Measurements from ENCODE around the gene KRT222.
A peak's percentile ranks its signal among the peaks of the same experiment; 100 is the strongest.

The KRT222 gene

DNA sequence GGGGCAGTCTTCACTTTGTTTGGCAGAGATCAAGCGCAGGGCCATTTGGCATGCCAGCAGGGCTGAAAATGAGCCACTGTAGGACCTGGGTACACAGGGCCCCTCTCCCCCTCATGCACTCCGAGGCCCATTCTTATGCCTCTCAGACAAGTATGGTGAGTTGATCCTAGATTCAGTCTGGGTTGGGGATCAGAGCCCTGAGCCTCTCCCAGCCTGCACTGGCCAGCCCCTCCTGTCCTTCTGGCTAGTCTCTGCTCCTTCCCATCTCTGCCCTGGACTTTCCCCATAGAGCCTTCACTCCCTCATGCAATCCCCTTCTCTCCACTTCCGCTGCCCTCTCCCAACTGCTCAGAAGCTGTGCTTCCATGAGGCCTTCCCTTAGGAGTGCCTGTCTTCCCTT is 48.4 kb downstream of the KRT222 start:
- TF ChIP-seq, protein P1, sequence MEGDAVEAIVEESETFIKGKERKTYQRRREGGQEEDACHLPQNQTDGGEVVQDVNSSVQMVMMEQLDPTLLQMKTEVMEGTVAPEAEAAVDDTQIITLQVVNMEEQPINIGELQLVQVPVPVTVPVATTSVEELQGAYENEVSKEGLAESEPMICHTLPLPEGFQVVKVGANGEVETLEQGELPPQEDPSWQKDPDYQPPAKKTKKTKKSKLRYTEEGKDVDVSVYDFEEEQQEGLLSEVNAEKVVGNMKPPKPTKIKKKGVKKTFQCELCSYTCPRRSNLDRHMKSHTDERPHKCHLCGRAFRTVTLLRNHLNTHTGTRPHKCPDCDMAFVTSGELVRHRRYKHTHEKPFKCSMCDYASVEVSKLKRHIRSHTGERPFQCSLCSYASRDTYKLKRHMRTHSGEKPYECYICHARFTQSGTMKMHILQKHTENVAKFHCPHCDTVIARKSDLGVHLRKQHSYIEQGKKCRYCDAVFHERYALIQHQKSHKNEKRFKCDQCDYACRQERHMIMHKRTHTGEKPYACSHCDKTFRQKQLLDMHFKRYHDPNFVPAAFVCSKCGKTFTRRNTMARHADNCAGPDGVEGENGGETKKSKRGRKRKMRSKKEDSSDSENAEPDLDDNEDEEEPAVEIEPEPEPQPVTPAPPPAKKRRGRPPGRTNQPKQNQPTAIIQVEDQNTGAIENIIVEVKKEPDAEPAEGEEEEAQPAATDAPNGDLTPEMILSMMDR (IDR thresholded peaks at IDR 0.05) = no peak
- TF ChIP-seq ZFX (IDR thresholded peaks at IDR 0.05; ENCODE audit: borderline replicate concordance) = no peak
- no peak overlapping the region for H3K27ac ChIP-seq

DNA sequence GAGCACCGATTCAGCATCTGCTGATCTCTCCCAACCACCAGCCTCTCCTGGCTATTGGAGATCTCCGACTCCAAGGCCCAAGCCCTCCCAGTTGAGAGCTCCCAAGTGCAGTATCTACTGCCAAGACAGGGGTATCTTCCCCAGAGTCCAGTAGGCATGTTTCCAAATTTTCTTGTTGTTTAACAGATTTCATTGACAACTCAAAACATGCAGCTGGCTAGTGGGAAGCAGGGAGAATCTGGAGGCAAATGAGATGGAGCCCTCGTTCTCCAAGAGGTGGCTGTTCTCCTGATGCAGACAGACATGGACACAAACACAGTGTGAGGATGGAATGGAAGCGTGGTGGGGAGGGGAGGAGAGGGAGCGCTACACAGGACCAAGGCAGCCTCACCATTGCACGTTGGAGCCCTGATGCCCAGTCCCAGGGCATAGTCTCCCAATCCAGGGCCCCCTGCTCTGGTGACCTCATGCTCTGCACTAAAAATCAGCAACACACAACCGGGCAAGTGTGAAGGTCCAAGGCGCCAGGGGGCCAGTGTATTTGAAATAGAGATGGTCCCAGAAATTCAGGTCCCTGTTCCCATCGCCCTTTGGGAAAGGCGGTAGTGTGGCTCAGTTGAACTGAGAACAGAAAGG is 49.0 kb downstream of the KRT222 start:
- H3K27ac ChIP-seq = no peak overlapping the region
- TF ChIP-seq, protein P1 (IDR thresholded peaks at IDR 0.05) = peak; percentile 50
- no peak for TF ChIP-seq ZFX (IDR thresholded peaks at IDR 0.05; ENCODE audit: borderline replicate concordance)

DNA sequence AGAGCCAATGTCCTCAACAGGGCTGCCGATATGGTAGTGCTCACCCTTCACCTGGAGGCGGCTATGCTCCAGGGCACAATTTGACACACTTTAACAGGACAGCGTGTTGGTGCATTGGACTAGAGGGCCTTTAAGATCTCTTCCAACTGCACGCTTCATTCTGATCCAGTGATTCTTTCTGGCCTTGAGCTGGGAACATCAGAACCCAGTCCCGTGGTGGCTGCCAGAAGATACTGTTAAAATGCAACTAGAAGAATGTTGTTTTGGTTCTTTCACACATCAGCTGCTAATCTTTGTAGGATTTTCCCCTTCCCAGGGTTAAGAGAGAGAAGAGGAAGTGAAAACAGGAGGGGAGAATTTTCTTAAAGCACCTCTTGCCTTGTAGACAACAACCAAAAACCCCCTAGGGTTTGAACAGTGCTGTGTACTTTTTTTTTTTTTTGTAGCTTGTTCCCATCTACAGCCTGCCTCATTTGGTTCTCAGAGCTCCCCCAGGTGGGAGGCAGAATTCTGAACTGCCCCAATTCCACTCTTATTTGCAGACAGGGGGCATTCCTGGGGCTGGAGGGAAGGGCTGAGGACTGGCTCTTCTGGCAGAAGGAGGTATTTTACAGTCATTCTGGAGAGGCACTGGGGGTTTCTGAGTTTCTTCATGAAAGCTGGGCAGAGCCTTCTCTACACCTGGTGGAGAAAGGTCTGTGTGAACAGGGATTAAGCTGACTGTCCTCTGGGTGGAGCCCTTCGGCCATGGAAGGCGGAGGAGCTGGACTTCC is 49.7 kb downstream of the KRT222 start:
- TF ChIP-seq, protein P1 (IDR thresholded peaks at IDR 0.05) = peak; percentile 76
- no peak for TF ChIP-seq ZFX (IDR thresholded peaks at IDR 0.05; ENCODE audit: borderline replicate concordance)
- no peak overlapping the region for H3K27ac ChIP-seq

DNA sequence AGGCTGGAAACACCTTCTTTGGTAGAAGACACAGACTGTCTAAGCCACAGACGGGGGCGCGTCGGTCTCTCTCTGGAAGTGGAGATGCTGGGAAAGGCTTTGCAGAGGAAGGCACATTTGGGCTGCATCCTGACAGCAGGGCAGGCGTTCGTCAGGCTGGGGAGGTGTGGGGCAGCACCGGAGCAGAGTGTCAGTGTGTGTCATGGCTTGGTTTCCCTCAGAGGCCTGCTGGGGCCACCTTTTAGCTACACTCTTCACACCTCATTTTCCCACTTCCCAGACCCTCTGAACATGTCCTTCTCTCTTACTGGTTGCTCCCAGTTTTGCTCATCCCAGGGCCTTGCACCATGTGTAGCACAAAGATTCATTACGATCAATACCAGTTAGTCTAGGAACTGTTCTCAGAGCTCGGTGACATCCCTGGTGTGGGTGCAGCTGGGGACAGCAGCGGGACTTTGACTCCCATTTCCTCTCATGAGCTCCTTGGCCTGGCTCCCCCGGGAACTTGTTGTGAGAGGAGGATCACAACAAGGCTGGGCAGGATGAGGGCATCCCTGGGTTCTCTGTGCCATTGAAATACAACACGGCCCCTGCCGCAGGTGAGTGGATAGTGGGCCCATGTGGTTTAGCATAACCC is 50.4 kb downstream of the KRT222 start:
- H3K27ac ChIP-seq = no peak overlapping the region
- TF ChIP-seq, protein P1 (IDR thresholded peaks at IDR 0.05) = no peak
- TF ChIP-seq ZFX (IDR thresholded peaks at IDR 0.05; ENCODE audit: borderline replicate concordance) = no peak

DNA sequence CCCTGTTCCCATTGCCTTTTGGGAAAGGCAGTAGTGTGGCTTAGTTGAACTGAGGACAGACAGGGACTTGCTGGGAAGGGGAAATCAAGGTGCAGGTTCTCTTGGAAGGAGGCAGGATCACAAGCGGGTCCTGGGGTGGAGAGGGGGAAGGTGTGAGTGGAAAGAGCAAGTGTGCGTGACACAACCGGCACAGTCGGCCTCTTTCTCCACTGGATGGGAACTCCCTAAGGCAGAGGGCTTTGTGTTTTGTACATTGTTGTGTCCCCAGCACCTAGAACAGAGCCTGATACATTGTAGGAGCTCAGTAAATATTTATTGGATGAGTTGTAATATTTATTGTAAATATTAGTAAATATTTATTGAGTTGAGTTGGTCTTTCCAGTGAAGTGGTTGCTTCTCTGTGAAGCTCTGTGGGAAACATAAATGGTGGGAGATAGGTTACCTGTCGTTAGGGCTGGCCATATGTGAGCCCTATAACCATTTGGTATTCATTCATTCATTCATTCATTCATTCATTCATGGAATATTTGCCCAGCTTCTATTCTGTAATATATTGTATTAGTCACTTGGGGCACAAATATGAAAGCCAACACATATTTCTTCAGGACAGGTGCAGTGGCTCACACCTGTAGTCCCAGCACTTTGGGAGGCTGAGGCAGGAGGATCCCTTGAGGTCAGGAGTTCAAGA is 51.4 kb downstream of the KRT222 start:
- no peak overlapping the region for H3K27ac ChIP-seq
- TF ChIP-seq ZFX (IDR thresholded peaks at IDR 0.05; ENCODE audit: borderline replicate concordance) = no peak
- TF ChIP-seq, protein P1 (IDR thresholded peaks at IDR 0.05) = no peak

DNA sequence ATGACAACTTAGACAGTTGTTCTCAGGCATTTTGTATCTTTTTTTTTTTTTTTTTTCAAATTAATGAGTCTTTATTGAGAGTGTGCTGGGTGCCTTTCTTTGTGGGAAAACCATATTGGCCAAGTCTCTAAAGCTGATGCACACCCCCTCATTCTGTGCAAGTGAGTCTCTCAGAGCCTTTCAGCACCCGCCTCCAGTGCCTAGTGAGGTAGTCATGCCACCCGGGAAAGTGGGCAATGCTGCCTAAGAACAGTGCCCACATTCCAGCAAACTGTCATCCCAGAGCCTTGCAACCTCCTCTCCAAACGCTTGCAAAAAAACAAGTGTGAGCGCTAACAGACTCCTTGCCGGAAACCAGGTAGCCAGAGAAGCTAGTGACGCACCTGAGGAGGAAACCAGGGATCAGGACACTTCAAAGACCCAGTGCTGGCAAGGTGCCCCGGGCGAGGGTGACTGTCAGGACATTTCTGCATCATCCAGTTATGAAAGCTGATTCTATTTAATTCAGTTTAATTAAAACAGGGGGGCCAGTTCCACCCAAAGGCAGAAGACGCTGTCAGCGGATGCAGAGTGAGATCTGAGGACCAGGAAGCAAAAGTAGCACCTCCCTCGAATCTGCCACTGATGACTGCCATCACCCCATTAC is 52.3 kb downstream of the KRT222 start:
- no peak overlapping the region for H3K27ac ChIP-seq
- TF ChIP-seq ZFX (IDR thresholded peaks at IDR 0.05; ENCODE audit: borderline replicate concordance) = no peak
- TF ChIP-seq, protein P1 (IDR thresholded peaks at IDR 0.05) = no peak

Measured in 22Rv1 (cell line).